Muscle of back (tissue), 11 donors: Measurements from ENCODE around the gene HIBADH. TPM values are rescaled to one million over a fixed set of nuclear protein-coding genes. Genes with fewer than 3 reads are reported as not detected.
"Not testable (repeated sequence)": the region's sequence is repeated elsewhere in the genome, so short reads cannot be mapped to it uniquely, and the experiment has no call there.

ENCODE experiments used
- DNase-seq, 3 donors: peaks; one replicate each; pipeline versions ENCODE4 v3.0.0 to v3.0.0-alpha.2; 2013
- polyA plus RNA-seq, 10 donors: library from polyadenylated mRNA; unstranded; fragments of 120-200 nt; gene quantifications; one replicate each; pipeline ENCODE4 v1.2.1, GENCODE V29; 2013; ENCODE audit not compliant: insufficient read length in 10 of 10

HIBADH gene
- polyA plus RNA-seq, 10 donors: 23.4 to 29.8 (median 28.7) TPM

- DNase-seq: not testable (repeated sequence)
Measured at GRCh38 chr7:27511370-27511769, 151.3 kb downstream of the HIBADH start.

GRCh38 chr7:27510541-27510940 is 152.1 kb downstream of the HIBADH start:
- no peak for DNase-seq

- DNase-seq: not testable (repeated sequence)
Measured at GRCh38 chr7:27501879-27502278, 160.8 kb downstream of the HIBADH start.

GRCh38 chr7:27501001-27501400 is 161.7 kb downstream of the HIBADH start:
- no peak for DNase-seq

GRCh38 chr7:27492224-27492623 is 170.5 kb downstream of the HIBADH start:
- DNase-seq: no peak

GRCh38 chr7:27491534-27491933 is 171.1 kb downstream of the HIBADH start:
- DNase-seq: no peak

- no peak for DNase-seq
Measured at GRCh38 chr7:27487509-27487908, 175.2 kb downstream of the HIBADH start.

GRCh38 chr7:27484451-27484850 is 178.2 kb downstream of the HIBADH start:
- no peak for DNase-seq

GRCh38 chr7:27482219-27482618 is 180.5 kb downstream of the HIBADH start:
- no peak for DNase-seq

- no peak for DNase-seq
Measured at GRCh38 chr7:27478556-27478955, 184.1 kb downstream of the HIBADH start.

GRCh38 chr7:27478084-27478483 is 184.6 kb downstream of the HIBADH start:
- no peak for DNase-seq

- DNase-seq: no peak
Measured at GRCh38 chr7:27476493-27476892, 186.2 kb downstream of the HIBADH start.

Other genes with a start within 250 kb of the HIBADH start
- gene TAX1BP1, start 77.3 kb upstream of the HIBADH start, polyA plus RNA-seq: 10 to 100 TPM; 50.3 to 68.8 (median 58.4) TPM